NCI-H82 treated with DMSO at 0.1 percent for 48 hours (cell line): ENCODE data around the gene ONECUT1.
"Not testable (repeated sequence)": the region's sequence is repeated elsewhere in the genome, so short reads cannot be mapped to it uniquely, and the experiment has no call there.

Experiments used
- DNase-seq: peaks from one replicate; lab custom pipeline; 2025; ENCODE audit not compliant: unreplicated experiment; lab: John Stamatoyannopoulos, UW

ONECUT1 gene

GRCh38 chr15:52790169-52790708 is at the start of gene ONECUT1:
Gene ONECUT1 (minus strand): TSS chr15:52790336. CDS start chr15:52789884, 452 bp downstream.
- DNase-seq, result peak; percentile 18

GRCh38 chr15:52834379-52834778 is 44.2 kb upstream of the ONECUT1 start:
- DNase-seq, result no peak

- not testable (repeated sequence) for DNase-seq
Measured at GRCh38 chr15:52824169-52824942, 34.2 kb upstream of the ONECUT1 start.

GRCh38 chr15:52822475-52822874 is 32.3 kb upstream of the ONECUT1 start:
- DNase-seq, result no peak

- DNase-seq, result no peak
Measured at GRCh38 chr15:52819253-52819652, 29.1 kb upstream of the ONECUT1 start.

- not testable (repeated sequence) for DNase-seq
Measured at GRCh38 chr15:52815899-52816298, 25.8 kb upstream of the ONECUT1 start.

- no peak for DNase-seq
Measured at GRCh38 chr15:52808996-52809395, 18.9 kb upstream of the ONECUT1 start.

- no peak for DNase-seq
Measured at GRCh38 chr15:52808441-52808840, 18.3 kb upstream of the ONECUT1 start.

GRCh38 chr15:52806284-52806655 is 16.1 kb upstream of the ONECUT1 start:
- DNase-seq, result no peak

- no peak for DNase-seq
Measured at GRCh38 chr15:52805351-52806283, 15.5 kb upstream of the ONECUT1 start.

GRCh38 chr15:52804526-52805081 is 14.5 kb upstream of the ONECUT1 start:
- DNase-seq, result no peak

GRCh38 chr15:52803467-52804306 is 13.6 kb upstream of the ONECUT1 start:
- no peak for DNase-seq

GRCh38 chr15:52803108-52803466 is 13.0 kb upstream of the ONECUT1 start:
- no peak for DNase-seq

- DNase-seq, result no peak
Measured at GRCh38 chr15:52802110-52802509, 12.0 kb upstream of the ONECUT1 start.

GRCh38 chr15:52801748-52802085 is 11.6 kb upstream of the ONECUT1 start:
- no peak for DNase-seq

GRCh38 chr15:52800828-52801747 is 11.0 kb upstream of the ONECUT1 start:
- no peak for DNase-seq

- no peak for DNase-seq
Measured at GRCh38 chr15:52799145-52799811, 9.1 kb upstream of the ONECUT1 start.

- DNase-seq, result no peak
Measured at GRCh38 chr15:52798529-52799101, 8.5 kb upstream of the ONECUT1 start.
